HUES64 (cell line): ENCODE data around the gene PDE2A.
"Not testable (repeated sequence)": the region's sequence is repeated elsewhere in the genome, so short reads cannot be mapped to it uniquely, and the experiment has no call there.

ENCODE experiments used
- H3K27ac ChIP-seq: 2 replicates; pipeline ENCODE4 v1.7.0; 2013; ENCODE audit warnings: low read depth, low read length, inconsistent platforms
- H3K27me3 ChIP-seq: 2 replicates; pipeline ENCODE4 v1.6.1; 2013; ENCODE audit warnings: mild to moderate bottlenecking, low read length; ENCODE audit not compliant: insufficient read depth
- H3K36me3 ChIP-seq: 2 replicates; pipeline ENCODE4 v1.6.1; 2013; ENCODE audit warnings: mild to moderate bottlenecking, low read length; ENCODE audit not compliant: insufficient read depth
- H3K4me1 ChIP-seq: 2 replicates; pipeline ENCODE4 v1.6.1; 2013; ENCODE audit warnings: mild to moderate bottlenecking, low read length, moderate library complexity; ENCODE audit not compliant: insufficient read depth
- H3K4me3 ChIP-seq: 2 replicates; pipeline ENCODE4 v1.5.1; 2013; ENCODE audit warnings: mild to moderate bottlenecking, low read length, moderate library complexity
- H3K9ac ChIP-seq: 2 replicates; pipeline ENCODE4 v1.6.1; 2013; ENCODE audit warnings: mild to moderate bottlenecking, low read depth, low read length
- H3K9me3 ChIP-seq: 2 replicates; pipeline ENCODE4 v1.6.1; 2013; ENCODE audit warnings: low read depth, low read length; ENCODE audit not compliant: insufficient read depth
- WGBS: fragments of 150-250, 120-280 bp; methylation state at CpG from one replicate; pipeline ENCODE4 v1.1.7; 2013; ENCODE audit warnings: missing lambda C conversion rate; 5-methylcytosine and 5-hydroxymethylcytosine counted together

The PDE2A gene

GRCh38 chr11:72569966-72570892 lies 104.0 kb downstream of the PDE2A start:
- Histone ChIP-seq H3K9me3 (no peaks in the 10 kb centered on the region), H3K27me3 (no peaks in the 10 kb centered on the region), H3K4me3 (no peak overlapping the region), H3K36me3 (no peaks in the 10 kb centered on the region), H3K27ac (no peak overlapping the region), H3K9ac (no peak overlapping the region), H3K4me1 (peaks cover 7% of the 10 kb centered on the region)
- WGBS = 70% methylated on average over 4 of the region's 4 CpGs

- no peak overlapping the region for H3K9ac ChIP-seq
- H3K4me1 ChIP-seq = peaks cover 7% of the 10 kb centered on the region
- no peaks in the 10 kb centered on the region for H3K27me3 ChIP-seq
- no peak overlapping the region for H3K27ac ChIP-seq
- no peak overlapping the region for H3K4me3 ChIP-seq
- H3K9me3 ChIP-seq = no peaks in the 10 kb centered on the region
- no peaks in the 10 kb centered on the region for H3K36me3 ChIP-seq
- WGBS = 93% methylated on average over 6 of the region's 6 CpGs
These were observed 105.4 kb downstream of the PDE2A start for GRCh38 chr11:72568861-72569260.

GRCh38 chr11:72562431-72562830 lies 111.8 kb downstream of the PDE2A start:
- H3K9ac ChIP-seq = no peak overlapping the region
- H3K4me1 ChIP-seq = peaks cover 4% of the 10 kb centered on the region; the same call in 1 of the 2 replicates
- no peak overlapping the region for H3K4me3 ChIP-seq
- no peaks in the 10 kb centered on the region for H3K27me3 ChIP-seq
- no peaks in the 10 kb centered on the region for H3K36me3 ChIP-seq
- WGBS = 84% methylated on average over 3 of the region's 3 CpGs
- H3K9me3 ChIP-seq = no peaks in the 10 kb centered on the region
- H3K27ac ChIP-seq = no peak overlapping the region

- Histone ChIP-seq H3K4me1 (peaks cover 4% of the 10 kb centered on the region; the same call in 1 of the 2 replicates), H3K9ac (no peak overlapping the region), H3K36me3 (no peaks in the 10 kb centered on the region), H3K27ac (no peak overlapping the region), H3K9me3 (no peaks in the 10 kb centered on the region), H3K27me3 (no peaks in the 10 kb centered on the region), H3K4me3 (no peak overlapping the region)
- WGBS = 96% methylated on average over 4 of the region's 4 CpGs
These were observed 112.4 kb downstream of the PDE2A start for GRCh38 chr11:72561856-72562255.

DNA sequence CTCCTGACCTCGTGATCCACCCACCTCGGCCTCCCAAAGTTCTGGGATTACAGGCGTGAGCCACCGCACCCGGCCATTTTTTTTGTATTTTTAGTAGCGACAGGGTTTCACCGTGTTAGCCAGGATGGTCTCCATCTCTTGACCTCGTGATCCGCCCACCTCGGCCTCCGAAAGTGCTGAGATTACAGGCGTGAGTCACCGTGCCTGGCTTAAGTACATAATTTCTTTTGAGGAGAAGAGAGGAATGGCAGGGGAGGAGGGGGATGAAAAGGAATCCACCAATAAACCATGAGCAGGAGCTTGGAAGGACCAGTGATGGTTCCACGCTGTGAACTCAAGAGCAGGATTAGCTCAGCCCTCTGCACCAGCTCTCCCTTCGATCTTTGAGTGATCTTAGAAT lies 113.4 kb downstream of the PDE2A start:
- H3K27me3 ChIP-seq, H3K27ac ChIP-seq, H3K4me1 ChIP-seq, H3K9me3 ChIP-seq, H3K36me3 ChIP-seq, H3K9ac ChIP-seq, H3K4me3 ChIP-seq: not testable (repeated sequence)
- 92% methylated on average over 15 of the region's 15 CpGs for WGBS

DNA sequence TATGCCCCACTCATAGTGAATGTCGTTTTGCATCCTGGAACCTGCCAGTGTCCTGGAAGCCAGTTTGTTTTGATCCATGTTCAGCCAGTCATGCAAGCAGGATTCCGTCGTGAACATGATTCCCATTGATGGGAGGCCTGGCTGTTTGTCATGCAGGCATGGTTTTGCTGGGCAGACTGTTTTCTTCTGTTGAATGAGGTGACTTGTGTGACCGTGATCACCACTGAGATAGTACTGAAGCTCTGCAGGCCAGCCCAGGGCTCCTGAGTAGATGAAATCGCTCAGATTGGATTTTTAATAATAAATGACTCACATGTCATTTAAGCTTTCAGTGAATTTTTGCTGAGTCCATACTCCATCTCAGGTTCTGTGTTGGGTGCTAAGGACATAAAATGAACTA lies 117.8 kb downstream of the PDE2A start:
- H3K4me1 ChIP-seq = peaks cover 4% of the 10 kb centered on the region; the same call in 1 of the 2 replicates
- no peaks in the 10 kb centered on the region for H3K27me3 ChIP-seq
- H3K9me3 ChIP-seq = no peaks in the 10 kb centered on the region
- H3K4me3 ChIP-seq = no peak overlapping the region
- H3K36me3 ChIP-seq = no peaks in the 10 kb centered on the region
- no peak overlapping the region for H3K9ac ChIP-seq
- 88% methylated on average over 5 of the region's 5 CpGs for WGBS
- H3K27ac ChIP-seq = no peak overlapping the region

GRCh38 chr11:72555014-72555522 lies 119.2 kb downstream of the PDE2A start:
- 93% methylated on average over 3 of the region's 3 CpGs for WGBS
- H3K9me3 ChIP-seq, H3K27ac ChIP-seq, H3K27me3 ChIP-seq, H3K4me1 ChIP-seq, H3K4me3 ChIP-seq, H3K9ac ChIP-seq, H3K36me3 ChIP-seq: not testable (repeated sequence)

GRCh38 chr11:72553706-72554105 lies 120.5 kb downstream of the PDE2A start:
- Histone ChIP-seq H3K27ac (no peak overlapping the region), H3K27me3 (no peaks in the 10 kb centered on the region), H3K4me1 (peaks cover 4% of the 10 kb centered on the region; the same call in 1 of the 2 replicates), H3K4me3 (no peak overlapping the region), H3K9me3 (no peaks in the 10 kb centered on the region), H3K9ac (no peak overlapping the region), H3K36me3 (no peaks in the 10 kb centered on the region)
- WGBS = 77% methylated on average over 3 of the region's 3 CpGs

DNA sequence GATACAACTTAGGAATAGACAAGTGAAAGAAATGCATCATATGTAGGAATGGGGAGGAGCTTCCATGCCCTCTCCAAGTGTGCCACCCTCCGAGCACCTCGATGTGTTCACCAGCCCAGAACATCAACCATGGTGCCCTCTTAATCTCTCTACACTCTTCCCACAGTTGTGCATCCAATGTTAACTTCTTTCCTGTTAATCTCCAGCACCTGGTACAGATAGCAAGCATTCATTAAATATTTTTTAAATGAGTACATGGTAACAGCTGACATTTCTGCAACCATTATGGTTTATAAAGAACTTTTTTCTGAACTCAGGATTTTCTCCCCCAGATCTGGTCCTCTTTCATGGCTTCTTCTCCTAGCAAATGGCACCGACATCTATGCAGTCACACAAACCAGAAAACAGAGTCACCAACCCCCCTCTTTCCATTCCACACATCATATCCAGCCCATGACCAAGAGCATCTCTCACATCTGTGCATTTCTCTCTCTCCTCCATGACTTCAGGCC lies 121.8 kb downstream of the PDE2A start:
- no peaks in the 10 kb centered on the region for H3K27me3 ChIP-seq
- no peaks in the 10 kb centered on the region for H3K36me3 ChIP-seq
- no peaks in the 10 kb centered on the region for H3K9me3 ChIP-seq
- no peak overlapping the region for H3K27ac ChIP-seq
- H3K4me3 ChIP-seq = no peak overlapping the region
- 90% methylated on average over 3 of the region's 3 CpGs for WGBS
- no peak overlapping the region for H3K9ac ChIP-seq
- H3K4me1 ChIP-seq = no peaks in the 10 kb centered on the region

- no peaks in the 10 kb centered on the region for H3K9me3 ChIP-seq
- no peaks in the 10 kb centered on the region for H3K36me3 ChIP-seq
- 94% methylated on average over 5 of the region's 5 CpGs for WGBS
These were observed 122.7 kb downstream of the PDE2A start for GRCh38 chr11:72551571-72551970.

GRCh38 chr11:72548463-72548862 lies 125.8 kb downstream of the PDE2A start:
- H3K27ac ChIP-seq = no peak overlapping the region
- no peaks in the 10 kb centered on the region for H3K27me3 ChIP-seq
- WGBS = 96% methylated on average over 6 of the region's 6 CpGs
- H3K4me3 ChIP-seq = no peak overlapping the region
- H3K36me3 ChIP-seq = no peaks in the 10 kb centered on the region
- H3K4me1 ChIP-seq = no peaks in the 10 kb centered on the region
- H3K9me3 ChIP-seq = no peaks in the 10 kb centered on the region
- no peak overlapping the region for H3K9ac ChIP-seq

More at GRCh38 chr11:72551571-72551970, 122.7 kb downstream of the PDE2A start:
- Histone ChIP-seq H3K9ac (no peak overlapping the region), H3K4me1 (no peaks in the 10 kb centered on the region), H3K27me3 (no peaks in the 10 kb centered on the region), H3K4me3 (no peak overlapping the region), H3K27ac (no peak overlapping the region)
